ENCODE data around the gene YEATS2.
"Not testable (repeated sequence)": the region's sequence is repeated elsewhere in the genome, so short reads cannot be mapped to it uniquely, and the experiment has no call there.

Gene YEATS2

DNA sequence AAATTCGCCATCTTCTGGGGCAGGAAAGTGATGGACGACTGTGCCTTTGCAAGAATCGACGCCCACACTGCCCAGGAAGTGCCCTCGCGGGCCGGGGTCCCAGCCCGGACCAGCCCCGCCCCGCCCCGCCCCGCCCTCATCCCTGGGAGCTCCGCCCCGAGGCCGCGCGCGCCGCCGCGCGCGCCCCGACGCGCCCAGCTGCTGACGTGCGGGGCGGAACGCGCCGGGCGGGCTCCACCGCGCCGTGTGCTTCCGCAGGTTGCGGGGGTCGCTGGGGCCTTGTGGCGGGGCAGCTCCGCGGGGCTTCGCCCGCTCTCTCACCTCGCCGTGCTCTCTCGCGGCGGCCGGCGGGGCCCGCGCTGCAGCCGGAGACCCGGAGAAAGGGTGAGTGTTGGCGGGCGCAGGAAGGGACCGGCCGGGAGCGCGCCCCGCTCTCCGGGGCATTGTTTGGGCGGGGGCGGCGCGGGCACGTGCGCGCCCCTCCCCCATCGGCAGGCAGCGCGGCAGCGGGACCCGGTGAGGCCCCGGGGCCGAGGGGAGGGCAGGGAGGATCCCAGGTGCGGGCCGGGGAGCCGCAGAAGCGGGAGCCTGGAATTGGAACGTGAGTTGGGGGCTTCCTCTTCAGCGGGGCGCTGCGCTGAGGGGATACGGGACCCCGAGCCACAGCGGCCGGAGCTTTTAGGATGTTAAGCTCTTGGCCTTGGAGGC is at the start of gene YEATS2:
Gene YEATS2 (plus strand): TSS at position 188 of the 708 bp plus-strand sequence. CDS start 17,366 bp downstream, outside the sequence.
- in situ Hi-C loops (cut with HindIII; ENCODE audit: low pct_unique_long_range_greater_than_20kb, low sequenced_read_pairs) = no loop called here
- DNase-seq (ENCODE audit: low read depth in 1 of 2, low spot score in 1 of 2) = peak; percentile 88 to 99
- TF ChIP-seq JUND (IDR thresholded peaks at IDR 0.05; ENCODE audit: low read depth) = no peak

DNA sequence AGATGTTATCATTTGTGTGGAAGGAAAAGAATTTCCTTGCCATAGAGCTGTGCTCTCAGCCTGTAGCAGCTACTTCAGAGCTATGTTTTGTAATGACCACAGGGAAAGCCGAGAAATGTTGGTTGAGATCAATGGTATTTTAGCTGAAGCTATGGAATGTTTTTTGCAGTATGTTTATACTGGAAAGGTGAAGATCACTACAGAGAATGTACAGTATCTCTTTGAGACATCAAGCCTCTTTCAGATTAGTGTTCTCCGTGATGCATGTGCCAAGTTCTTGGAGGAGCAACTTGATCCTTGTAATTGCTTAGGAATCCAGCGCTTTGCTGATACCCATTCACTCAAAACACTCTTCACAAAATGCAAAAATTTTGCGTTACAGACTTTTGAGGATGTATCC is 47.0 kb upstream of the YEATS2 start:
- no peak for DNase-seq (ENCODE audit: low read depth in 1 of 2, low spot score in 1 of 2)
- no peak for TF ChIP-seq JUND (IDR thresholded peaks at IDR 0.05; ENCODE audit: low read depth)
- in situ Hi-C loops (cut with HindIII; ENCODE audit: low pct_unique_long_range_greater_than_20kb, low sequenced_read_pairs) = no loop called here

DNA sequence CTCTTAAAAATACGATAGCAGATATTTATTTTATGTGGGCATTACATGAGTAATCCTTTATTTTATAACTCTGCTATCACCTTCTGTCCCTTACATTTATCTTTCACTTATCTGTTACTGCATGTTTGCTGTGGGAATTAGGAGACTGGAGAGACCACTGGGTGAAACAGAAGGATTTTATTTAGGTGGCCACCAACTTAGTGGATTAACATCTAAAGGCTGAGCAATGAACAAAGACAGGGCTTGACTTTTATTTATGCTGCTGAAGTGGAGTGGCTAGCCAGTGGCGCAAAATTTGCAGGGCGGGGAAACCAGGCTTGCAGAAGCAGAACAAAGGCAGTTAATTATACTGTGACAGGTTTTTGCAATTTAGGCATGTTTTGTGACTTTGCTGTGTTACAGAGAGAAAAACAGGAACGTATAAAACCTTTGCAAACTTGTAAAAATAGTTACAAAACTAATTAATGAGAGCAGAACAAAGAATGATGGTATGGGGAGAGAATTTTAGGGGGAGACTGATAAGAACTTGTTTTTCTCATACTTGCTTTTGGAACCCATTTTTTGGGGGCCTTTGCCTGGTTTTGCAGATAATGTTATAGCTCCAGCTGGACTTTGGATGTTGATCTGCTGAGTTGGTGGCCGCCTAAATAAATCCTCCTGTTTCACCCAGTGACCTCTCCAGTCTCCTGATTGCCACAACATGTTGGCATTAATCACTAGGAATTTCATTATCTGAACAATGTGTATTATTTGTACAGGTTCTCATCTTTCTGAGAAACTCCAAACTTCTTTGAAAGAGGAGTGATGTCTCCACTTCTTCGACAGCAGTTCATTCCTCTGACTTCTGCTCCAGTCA is 44.2 kb upstream of the YEATS2 start:
- no peak for TF ChIP-seq JUND (IDR thresholded peaks at IDR 0.05; ENCODE audit: low read depth)
- DNase-seq (ENCODE audit: low read depth in 1 of 2, low spot score in 1 of 2) = peak in 1 of 2 experiments; percentile 42
- in situ Hi-C loops (cut with HindIII; ENCODE audit: low pct_unique_long_range_greater_than_20kb, low sequenced_read_pairs) = no loop called here

DNA sequence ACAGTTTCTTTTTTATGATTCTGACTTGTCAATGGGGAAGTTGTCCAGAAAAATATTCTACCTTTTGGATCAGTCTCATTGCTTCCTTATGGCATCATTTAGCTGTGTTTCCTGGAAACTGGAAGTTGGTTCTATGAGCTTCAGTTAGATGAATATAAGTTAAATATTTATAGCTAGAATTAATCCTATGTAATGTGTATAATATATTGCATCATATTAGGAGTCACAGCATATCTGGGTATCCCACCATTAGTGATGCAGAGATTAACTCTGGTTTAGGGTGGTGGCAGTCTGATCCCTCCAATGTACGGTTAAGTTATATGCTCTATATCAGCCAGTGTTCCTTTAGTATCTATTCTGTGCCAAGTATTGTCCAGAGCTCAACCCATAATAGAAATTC is 42.9 kb upstream of the YEATS2 start:
- DNase-seq (ENCODE audit: low read depth in 1 of 2, low spot score in 1 of 2) = no peak
- no peak for TF ChIP-seq JUND (IDR thresholded peaks at IDR 0.05; ENCODE audit: low read depth)
- in situ Hi-C loops (cut with HindIII; ENCODE audit: low pct_unique_long_range_greater_than_20kb, low sequenced_read_pairs) = no loop called here

DNA sequence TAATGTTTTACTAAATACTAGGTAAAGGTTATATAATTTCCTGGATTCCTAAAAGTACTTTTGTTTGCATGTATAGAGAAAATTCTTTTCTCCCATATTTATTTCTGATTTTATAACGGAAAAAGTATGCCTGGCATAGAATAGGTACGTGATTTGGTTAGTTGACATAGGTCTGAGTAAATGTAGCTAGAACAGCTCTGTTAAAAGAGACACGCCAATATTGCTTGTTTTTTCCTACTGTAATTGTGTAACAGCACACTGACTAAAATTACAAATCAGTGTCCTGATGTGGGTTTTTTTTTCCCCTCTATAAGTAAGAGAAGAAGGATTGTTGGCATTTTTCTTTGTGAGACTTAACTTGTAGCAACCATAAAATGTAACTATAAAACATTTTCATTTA is 35.5 kb upstream of the YEATS2 start:
- no peak for DNase-seq (ENCODE audit: low read depth in 1 of 2, low spot score in 1 of 2)
- no peak for TF ChIP-seq JUND (IDR thresholded peaks at IDR 0.05; ENCODE audit: low read depth)
- in situ Hi-C loops (cut with HindIII; ENCODE audit: low pct_unique_long_range_greater_than_20kb, low sequenced_read_pairs) = no loop called here

DNA sequence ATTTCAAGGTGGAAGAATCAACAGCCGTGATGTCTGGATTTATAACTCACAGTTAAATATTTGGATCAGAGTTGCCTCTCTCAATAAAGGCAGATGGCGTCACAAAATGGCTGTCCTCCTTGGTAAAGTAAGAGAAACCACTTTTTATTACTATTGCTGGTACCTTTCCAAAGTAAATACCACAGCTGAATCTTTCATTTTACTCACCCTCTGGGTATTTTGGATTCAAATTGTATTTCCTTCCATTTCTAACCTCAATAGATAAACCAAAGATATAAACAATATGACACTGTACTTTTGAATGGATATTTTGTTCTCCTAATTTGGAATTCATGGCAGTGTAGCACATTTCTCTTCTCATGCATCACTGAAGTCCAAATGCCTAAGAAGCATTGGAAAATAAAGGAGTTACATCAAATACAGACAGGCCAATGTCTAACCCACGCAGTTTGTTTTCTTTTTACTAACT is 32.6 kb upstream of the YEATS2 start:
- in situ Hi-C loops (cut with HindIII; ENCODE audit: low pct_unique_long_range_greater_than_20kb, low sequenced_read_pairs) = no loop called here
- peak in 1 of 2 experiments; percentile 58 for DNase-seq (ENCODE audit: low read depth in 1 of 2, low spot score in 1 of 2)
- TF ChIP-seq JUND (IDR thresholded peaks at IDR 0.05; ENCODE audit: low read depth) = no peak

DNA sequence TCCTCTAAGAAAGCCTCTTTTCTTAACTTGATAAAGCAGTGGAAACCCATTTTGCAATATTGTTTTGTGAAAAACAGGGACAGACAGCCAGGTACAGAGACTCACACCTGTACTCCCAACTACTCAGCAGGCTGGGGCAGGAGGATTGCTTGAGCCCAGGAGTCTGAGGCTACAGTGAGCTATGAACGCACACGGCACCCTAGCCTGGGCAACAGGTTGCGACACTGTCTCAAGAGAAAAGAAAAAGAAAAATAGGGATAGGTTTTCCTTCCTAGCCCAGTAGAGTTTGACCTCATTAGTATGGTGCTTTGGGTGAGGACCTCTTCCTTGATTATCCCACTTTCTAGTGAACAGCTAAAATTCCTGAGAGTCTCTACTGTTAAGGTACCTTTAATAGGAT is 17.5 kb upstream of the YEATS2 start:
- in situ Hi-C loops (cut with HindIII; ENCODE audit: low pct_unique_long_range_greater_than_20kb, low sequenced_read_pairs) = no loop called here
- no peak for DNase-seq (ENCODE audit: low read depth in 1 of 2, low spot score in 1 of 2)
- TF ChIP-seq JUND (IDR thresholded peaks at IDR 0.05; ENCODE audit: low read depth) = no peak

DNA sequence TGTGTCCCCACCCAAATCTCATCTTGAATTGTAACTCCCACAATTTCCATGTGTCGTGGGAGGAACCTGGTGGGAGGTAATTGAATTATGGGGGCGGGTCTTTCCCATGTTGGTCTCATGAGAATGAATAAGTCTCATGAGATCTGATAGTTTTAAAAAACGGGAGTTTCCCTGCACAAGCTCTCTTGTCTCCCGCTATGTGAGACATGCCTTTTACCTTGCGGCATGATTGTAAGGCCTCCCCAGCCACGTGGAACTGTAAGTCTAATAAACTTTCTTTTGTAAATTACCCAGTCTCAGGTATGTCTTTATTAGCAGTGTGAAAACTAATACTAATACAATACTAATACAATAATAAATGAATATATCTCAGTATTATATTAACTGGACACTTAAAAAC is 9.9 kb upstream of the YEATS2 start:
- TF ChIP-seq JUND (IDR thresholded peaks at IDR 0.05; ENCODE audit: low read depth) = no peak
- in situ Hi-C loops (cut with HindIII; ENCODE audit: low pct_unique_long_range_greater_than_20kb, low sequenced_read_pairs) = no loop called here
- no peak for DNase-seq (ENCODE audit: low read depth in 1 of 2, low spot score in 1 of 2)

DNA sequence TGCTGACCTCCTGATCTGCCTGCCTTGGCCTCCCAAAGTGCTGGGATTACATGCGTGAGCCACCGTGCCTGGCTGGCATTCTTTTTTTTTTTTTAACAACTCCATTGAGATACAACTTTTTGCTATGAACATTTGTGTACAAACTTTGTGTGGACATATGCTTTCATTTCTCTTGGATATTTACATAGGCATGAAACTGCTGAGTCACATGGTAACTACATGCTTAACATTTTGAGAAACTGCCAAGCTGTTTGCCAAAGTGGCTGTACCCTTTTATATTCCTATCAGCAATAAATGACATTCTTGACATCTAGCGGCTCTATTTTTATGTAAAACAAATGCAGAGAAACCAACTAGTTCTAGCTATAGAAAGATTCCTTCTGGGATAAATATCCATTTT is 8.7 kb upstream of the YEATS2 start:
- no peak for TF ChIP-seq JUND (IDR thresholded peaks at IDR 0.05; ENCODE audit: low read depth)
- peak in 1 of 2 experiments; percentile 46 for DNase-seq (ENCODE audit: low read depth in 1 of 2, low spot score in 1 of 2)
- in situ Hi-C loops (cut with HindIII; ENCODE audit: low pct_unique_long_range_greater_than_20kb, low sequenced_read_pairs) = no loop called here

DNA sequence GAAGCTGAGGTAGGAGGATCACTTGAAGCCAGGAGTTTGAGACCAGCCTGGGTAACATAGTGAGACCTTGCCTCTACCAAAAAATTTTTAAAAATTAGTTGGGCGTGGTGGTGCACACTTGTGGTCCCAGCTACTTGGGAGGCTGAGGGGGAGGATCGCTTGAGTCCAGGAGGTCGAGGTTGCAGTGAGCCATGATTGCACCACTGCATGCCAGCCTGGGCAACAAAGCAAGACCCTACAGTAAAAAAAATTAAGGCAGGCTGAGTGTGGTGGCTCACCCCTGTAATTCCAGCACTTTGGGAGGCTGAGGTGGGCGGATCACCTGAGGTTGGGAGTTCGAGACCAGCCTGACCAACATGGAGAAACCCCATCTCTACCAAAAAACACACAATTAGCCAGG is 8.0 kb upstream of the YEATS2 start:
- in situ Hi-C loops (cut with HindIII; ENCODE audit: low pct_unique_long_range_greater_than_20kb, low sequenced_read_pairs); DNase-seq (ENCODE audit: low read depth in 1 of 2, low spot score in 1 of 2): not testable (repeated sequence)

DNA sequence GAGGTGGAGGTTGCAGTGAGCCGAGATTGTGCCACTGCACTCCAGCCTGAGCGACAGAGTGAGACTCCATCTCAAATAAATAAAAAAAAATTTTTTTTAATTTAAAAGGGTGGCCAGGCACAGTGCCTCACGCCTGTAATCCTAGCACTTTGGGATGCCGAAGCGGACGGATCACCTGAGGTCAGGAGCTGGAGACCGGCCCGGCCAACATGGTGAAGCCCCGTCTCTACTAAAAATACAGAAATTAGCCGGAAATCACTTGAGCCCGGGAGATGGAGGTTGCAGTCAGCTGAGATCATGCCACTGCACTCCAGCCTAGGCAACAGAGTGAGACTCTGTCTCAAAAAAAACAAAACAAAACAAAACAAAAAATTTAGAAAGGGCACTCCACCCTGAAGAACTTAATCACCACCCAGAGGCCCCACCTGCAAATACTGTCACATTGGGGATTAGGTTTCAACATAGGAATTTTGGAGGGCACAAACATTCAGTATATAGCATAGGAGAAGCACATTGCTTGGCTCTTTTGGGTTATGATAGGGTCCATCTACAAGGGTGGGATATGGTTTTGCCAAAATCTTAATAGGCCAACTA is 7.1 kb upstream of the YEATS2 start:
- TF ChIP-seq JUND (IDR thresholded peaks at IDR 0.05; ENCODE audit: low read depth) = no peak
- DNase-seq (ENCODE audit: low read depth in 1 of 2, low spot score in 1 of 2) = no peak
- in situ Hi-C loops (cut with HindIII; ENCODE audit: low pct_unique_long_range_greater_than_20kb, low sequenced_read_pairs) = no loop called here

DNA sequence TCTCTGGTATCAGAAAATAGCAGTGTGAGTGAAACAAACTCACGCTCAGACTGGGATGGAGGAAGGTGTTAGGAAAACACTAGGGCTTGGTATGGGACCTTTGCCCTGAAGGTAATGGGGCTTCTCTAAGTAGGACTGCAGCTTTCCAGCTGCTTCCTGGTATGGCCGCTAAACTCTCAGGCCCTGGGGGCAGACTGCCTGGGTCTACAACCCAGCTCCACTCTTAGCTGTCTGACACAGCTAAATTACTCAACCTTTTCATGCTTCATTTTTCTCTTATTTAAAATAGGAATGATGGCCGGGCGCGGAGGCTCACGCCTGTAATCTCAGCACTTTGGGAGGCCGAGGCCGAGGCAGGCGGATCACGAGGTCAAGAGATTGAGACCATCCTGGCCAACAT is 5.2 kb upstream of the YEATS2 start:
- no peak for TF ChIP-seq JUND (IDR thresholded peaks at IDR 0.05; ENCODE audit: low read depth)

More for the DNA sequence above, 5.2 kb upstream of the YEATS2 start:
- in situ Hi-C loops (cut with HindIII; ENCODE audit: low pct_unique_long_range_greater_than_20kb, low sequenced_read_pairs) = no loop called here
- DNase-seq (ENCODE audit: low read depth in 1 of 2, low spot score in 1 of 2) = peak in 1 of 2 experiments; percentile 35

Data from T47D (cell line).